ENCODE results near the gene KRTAP5-5. TPM values are rescaled to one million over a fixed set of nuclear protein-coding genes. Genes with fewer than 3 reads are reported as not detected.

Gene KRTAP5-5
- total RNA-seq, 4 donors from 2014 or later = not detected

GRCh38 chr11:1640076-1640946 is 10.7 kb downstream of the KRTAP5-5 start:
- no peaks in the 10 kb centered on the region for H3K4me1 ChIP-seq
- H3K27me3 ChIP-seq = peaks cover 68% of the 10 kb centered on the region
- H3K36me3 ChIP-seq = no peaks in the 10 kb centered on the region
- TF ChIP-seq POLR2A (IDR thresholded peaks at IDR 0.05) = no peak
- no peak for TF ChIP-seq EP300 (IDR thresholded peaks at IDR 0.05)
- no peak for TF ChIP-seq POLR2AphosphoS5 (IDR thresholded peaks at IDR 0.05)
- TF ChIP-seq CTCF (IDR thresholded peaks at IDR 0.05) = peak in 3 of 4 experiments; percentile 29 to 70 (median 51)
- no peak overlapping the region for H3K27ac ChIP-seq
- WGBS, 2 donors (ENCODE audit: low coverage in 1 of 2) = 65 to 76% methylated on average over 4 to 10 of the region's 32 CpGs
- ATAC-seq = peak; percentile 39
- no peaks in the 10 kb centered on the region for H3K9me3 ChIP-seq
- H3K4me3 ChIP-seq = no peak overlapping the region

- Histone ChIP-seq H3K9me3 (no peaks in the 10 kb centered on the region), H3K4me1 (no peaks in the 10 kb centered on the region), H3K36me3 (no peaks in the 10 kb centered on the region), H3K27me3 (peaks cover 68% of the 10 kb centered on the region), H3K4me3 (no peak overlapping the region), H3K27ac (no peak overlapping the region)
- ATAC-seq = no peak
- 90% methylated on average over 2 of the region's 15 CpGs; no CpG with 5 or more reads in 1 of the 2 donors for WGBS, 2 donors (ENCODE audit: low coverage in 1 of 2)
- no peak for TF ChIP-seq POLR2AphosphoS5 (IDR thresholded peaks at IDR 0.05)
- no peak for TF ChIP-seq EP300 (IDR thresholded peaks at IDR 0.05)
These were observed 11.5 kb downstream of the KRTAP5-5 start for GRCh38 chr11:1641096-1641495.

GRCh38 chr11:1642288-1643145 is 12.9 kb downstream of the KRTAP5-5 start:
- no peak for ATAC-seq
- WGBS, 2 donors (ENCODE audit: low coverage in 1 of 2) = 60 to 65% methylated on average over 2 to 4 of the region's 29 CpGs
- no peak for TF ChIP-seq EP300 (IDR thresholded peaks at IDR 0.05)
- TF ChIP-seq POLR2A (IDR thresholded peaks at IDR 0.05) = no peak
- TF ChIP-seq CTCF (IDR thresholded peaks at IDR 0.05) = no peak
- TF ChIP-seq POLR2AphosphoS5 (IDR thresholded peaks at IDR 0.05) = no peak

GRCh38 chr11:1643146-1643690 is 13.6 kb downstream of the KRTAP5-5 start:
- 85 to 100% methylated on average over 1 to 3 of the region's 20 CpGs for WGBS, 2 donors (ENCODE audit: low coverage in 1 of 2)

More at GRCh38 chr11:1642288-1643145, 12.9 kb downstream of the KRTAP5-5 start:
- Histone ChIP-seq H3K36me3 (no peaks in the 10 kb centered on the region), H3K27me3 (peaks cover 57% of the 10 kb centered on the region), H3K4me3 (no peak overlapping the region), H3K4me1 (no peaks in the 10 kb centered on the region), H3K27ac (no peak overlapping the region), H3K9me3 (no peaks in the 10 kb centered on the region)

More at GRCh38 chr11:1643146-1643690, 13.6 kb downstream of the KRTAP5-5 start:
- H3K27me3 ChIP-seq = peaks cover 54% of the 10 kb centered on the region
- H3K36me3 ChIP-seq = no peaks in the 10 kb centered on the region
- H3K4me1 ChIP-seq = no peaks in the 10 kb centered on the region
- no peak overlapping the region for H3K4me3 ChIP-seq
- TF ChIP-seq POLR2AphosphoS5 (IDR thresholded peaks at IDR 0.05) (no peak), EP300 (IDR thresholded peaks at IDR 0.05) (no peak), POLR2A (IDR thresholded peaks at IDR 0.05) (no peak), CTCF (IDR thresholded peaks at IDR 0.05) (no peak)
- no peak for ATAC-seq
- no peaks in the 10 kb centered on the region for H3K9me3 ChIP-seq
- H3K27ac ChIP-seq = no peak overlapping the region

Measured in gastroesophageal sphincter (tissue), 4 donors.